T47D (cell line): ENCODE data around the gene PRR12.

ENCODE experiments used
- DNase-seq, 2 experiments: peaks; one replicate each; pipeline versions ENCODE4 v3.0.0 to v3.0.0-alpha.2; 2011 to 2012; ENCODE audit warnings: low read depth in 1 of 2, low spot score in 1 of 2
- JUND ChIP-seq: IDR thresholded peaks from 2 replicates; pipeline ENCODE4 v1.6.1; 2012; ENCODE audit warnings: low read depth
- in situ Hi-C: cut with HindIII; loops from 2 replicates; pipeline ENCODE4 v1.10.0; 2016; ENCODE audit warnings: low sequenced_read_pairs, low pct_unique_long_range_greater_than_20kb

Gene PRR12

DNA sequence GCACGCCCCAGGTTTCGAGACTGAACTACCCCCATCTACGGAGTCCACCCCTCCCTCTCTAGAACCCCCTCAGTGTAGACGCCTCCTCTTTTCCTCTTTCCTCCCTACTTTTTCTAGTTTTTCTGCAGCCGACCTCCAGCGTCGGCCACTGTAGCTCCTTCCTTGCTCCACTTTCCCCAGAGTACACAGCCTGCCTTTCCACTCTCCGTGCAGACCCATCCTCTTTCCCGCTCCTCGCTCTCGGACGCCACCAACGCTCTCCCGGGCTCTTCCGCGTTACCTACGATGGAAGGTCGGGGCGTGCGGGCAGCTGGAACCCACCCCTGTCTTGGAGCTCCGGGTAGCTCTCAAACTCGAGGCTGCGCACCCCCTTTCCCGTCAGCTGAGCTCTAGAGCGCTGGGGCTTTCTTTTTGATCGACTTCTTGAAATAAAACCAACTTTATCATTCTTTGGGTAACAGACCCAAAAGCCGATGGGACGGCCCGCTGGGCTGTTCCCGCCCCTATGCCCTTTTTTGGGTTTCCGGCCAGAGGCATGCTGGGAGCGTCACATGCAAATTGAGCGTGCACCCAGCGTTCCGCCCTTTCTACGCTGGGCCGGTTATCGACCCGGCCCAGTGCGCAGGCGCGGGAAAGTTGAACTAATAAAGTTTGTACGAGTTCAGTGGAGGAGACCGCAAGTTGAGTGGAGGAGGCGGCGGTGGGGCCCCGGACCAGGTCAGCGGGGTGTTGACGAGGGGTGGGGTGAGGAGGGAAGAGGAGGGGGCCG is 74.6 kb downstream of the PRR12 start, which contains the start of the genes BCL2L12 and IRF3:
Gene BCL2L12, plus strand, starts transcription at position 583 of the 769 bp plus-strand sequence. CDS start 760 bp downstream, outside the sequence.
Gene IRF3, minus strand, starts transcription at position 507 of the 769 bp plus-strand sequence. CDS start 1,019 bp downstream, outside the sequence.
- DNase-seq: peak; percentile 92 to 95
- in situ Hi-C loops: no loop called here
- TF ChIP-seq JUND: no peak

GRCh38 chr19:49666120-49666444 is 75.1 kb downstream of the PRR12 start:
- DNase-seq: no peak
- TF ChIP-seq JUND: no peak
- in situ Hi-C loops: no loop called here

DNA sequence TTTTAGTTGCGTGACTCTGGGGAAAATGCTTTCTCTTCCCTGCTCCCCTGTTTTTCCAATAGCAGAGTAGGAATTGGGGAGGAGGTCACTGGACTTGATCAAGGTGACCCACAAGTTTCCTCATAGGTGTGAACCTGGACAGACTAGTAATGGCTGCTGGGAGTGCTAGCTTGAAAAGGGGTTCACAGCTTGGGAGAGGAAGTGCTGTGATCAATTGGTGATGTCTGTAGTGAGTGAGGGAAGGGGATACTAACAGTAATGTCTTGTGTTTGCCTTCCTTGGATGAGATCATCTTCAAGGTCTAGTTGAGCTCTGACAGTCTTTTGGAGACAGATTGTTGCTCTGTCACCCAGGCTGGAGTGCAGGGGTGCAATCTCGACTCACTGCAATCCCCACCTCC is 76.5 kb downstream of the PRR12 start:
- TF ChIP-seq JUND: no peak
- DNase-seq: no peak
- in situ Hi-C loops: no loop called here

DNA sequence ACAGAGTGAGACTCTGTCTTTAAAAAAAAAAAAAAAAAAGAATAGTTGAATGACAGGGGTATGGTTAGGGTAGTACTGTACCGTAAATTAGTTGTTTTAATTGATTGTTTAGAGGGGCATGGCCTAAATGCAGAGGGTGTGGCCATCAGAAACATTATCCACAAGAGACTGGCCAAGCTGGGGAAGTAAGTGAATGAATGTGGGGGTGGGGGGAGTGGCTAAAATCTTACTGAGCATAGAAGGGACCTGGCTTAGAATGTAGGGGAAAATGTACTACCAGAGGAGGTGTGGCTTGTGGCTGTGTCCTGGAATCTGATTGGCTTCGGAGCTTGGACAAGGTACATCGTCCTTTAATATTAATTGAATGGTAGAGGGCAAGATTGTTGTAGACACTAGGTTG is 78.5 kb downstream of the PRR12 start:
- DNase-seq: no peak
- in situ Hi-C loops: no loop called here
- no peak for TF ChIP-seq JUND

GRCh38 chr19:49672131-49672919 is 81.3 kb downstream of the PRR12 start:
- in situ Hi-C loops: no loop called here
- DNase-seq: peak; percentile 76 to 93
- no peak for TF ChIP-seq JUND
